ENCODE data around the gene APOB.

DNA sequence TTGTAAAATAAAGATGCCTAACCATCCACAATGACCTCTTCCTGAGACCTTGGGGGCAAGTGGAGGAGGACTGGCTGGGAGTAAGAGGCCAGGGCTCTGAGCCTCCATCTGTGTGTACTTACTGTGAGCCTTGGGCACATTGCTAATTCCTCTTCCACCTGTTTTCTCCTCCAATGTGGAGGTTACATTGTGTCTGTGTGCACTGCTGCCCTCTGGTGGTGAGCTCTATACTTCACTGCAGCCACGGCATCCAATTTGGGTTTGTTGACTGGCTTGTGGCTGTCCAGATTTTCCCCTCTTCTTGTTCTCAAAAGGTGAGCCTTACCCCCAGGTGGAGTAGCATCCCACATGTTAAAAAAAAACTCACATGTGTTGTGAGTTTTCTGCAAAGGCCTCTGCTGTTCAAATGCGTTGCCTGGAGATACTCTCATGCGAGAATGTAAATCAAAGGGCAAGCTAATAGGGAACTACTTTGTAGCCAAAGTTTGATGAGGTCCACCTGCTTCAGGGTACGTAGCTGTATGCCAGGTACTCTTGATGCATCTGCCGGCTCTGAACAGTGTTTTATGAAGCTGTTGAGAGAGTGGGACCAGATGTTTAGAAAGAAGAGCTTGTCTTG lies 80.8 kb downstream of the APOB start:
- no peak for TF ChIP-seq POLR2A (IDR thresholded peaks at IDR 0.05)
- peak; percentile 46 to 88 (median 68) for TF ChIP-seq CTCF (IDR thresholded peaks at IDR 0.05)
